GM23248 (cell line): ENCODE data around the gene QRFP.

Source experiments
- EZH2 ChIP-seq: fragments of 200-600 bp; sonication (generic); IDR thresholded peaks from 2 replicates; pipeline ENCODE4 v1.6.1; 2018; ENCODE audit warnings: antibody characterized with exemption, mild to moderate bottlenecking; ENCODE audit not compliant: insufficient read depth, poor library complexity, severe bottlenecking
- EZH2phosphoT487 ChIP-seq: fragments of 200-600 bp; sonication (generic); IDR thresholded peaks from 2 replicates; pipeline ENCODE4 v1.6.1; 2018; ENCODE audit warnings: antibody characterized with exemption, moderate library complexity, mild to moderate bottlenecking, low read depth; ENCODE audit not compliant: insufficient read depth

GRCh38 chr9:130908878-130909355 is 12.3 kb upstream of the QRFP start:
- TF ChIP-seq EZH2phosphoT487, result no peak
- TF ChIP-seq EZH2, result no peak
